HepG2 (cell line): Measurements from ENCODE around the gene COPZ2. TPM values are rescaled to one million over a fixed set of nuclear protein-coding genes. Genes with fewer than 3 reads are reported as not detected.
A peak's percentile ranks its signal among the peaks of the same experiment; 100 is the strongest.

Experiments used
- CBX2 ChIP-seq, 2 experiments: fragments of 200-600 bp in 1 of 2; sonication (generic); formaldehyde crosslinking in 1 of 2; IDR thresholded peaks; 2 replicates each; pipeline versions ENCODE4 v1.7.0 to v1.8.1; 2018 to 2022; ENCODE audit warnings: low read depth in 2 of 2, low read length in 1 of 2, mild to moderate bottlenecking in 1 of 2, missing genetic modification reagents in 1 of 2
- CCAR2 ChIP-seq: fragments of 200-400 bp; formaldehyde crosslinking; optimal IDR thresholded peaks from 2 replicates; pipeline ENCODE3; 2018; ENCODE audit warnings: low read depth, mild to moderate bottlenecking, low read length, moderate library complexity
- MYNN ChIP-seq: sonication (generic); formaldehyde crosslinking; IDR thresholded peaks from 2 replicates; pipeline ENCODE4 v1.4.0; 2020; ENCODE audit warnings: mild to moderate bottlenecking, low read depth, missing genetic modification reagents
- RELA ChIP-seq: sonication (generic); formaldehyde crosslinking; IDR thresholded peaks from 2 replicates; pipeline ENCODE4 v1.4.0; 2020; ENCODE audit warnings: missing genetic modification reagents
- RXRB ChIP-seq: IDR thresholded peaks from 2 replicates; pipeline ENCODE4 v1.6.1; 2016; ENCODE audit warnings: borderline replicate concordance, missing genetic modification reagents, missing compliant biosample characterization
- SAP130 ChIP-seq: IDR thresholded peaks from 2 replicates; pipeline ENCODE4 v1.6.1; 2016; ENCODE audit warnings: low read depth
- SMAD3 ChIP-seq: sonication (generic); formaldehyde crosslinking; IDR thresholded peaks from 2 replicates; pipeline ENCODE4 v1.4.0; 2020; ENCODE audit warnings: missing genetic modification reagents
- SP4 ChIP-seq: sonication (generic); formaldehyde crosslinking; IDR thresholded peaks from 2 replicates; pipeline ENCODE4 v1.8.1; 2023; ENCODE audit warnings: mild to moderate bottlenecking, missing genetic modification reagents
- TOE1 ChIP-seq: sonication (generic); formaldehyde crosslinking; IDR thresholded peaks from 2 replicates; pipeline ENCODE4 v1.4.0; 2020; ENCODE audit warnings: mild to moderate bottlenecking, missing genetic modification reagents
- ZBTB3 ChIP-seq: sonication (generic); formaldehyde crosslinking; IDR thresholded peaks from 2 replicates; pipeline ENCODE4 v1.4.0; 2020; ENCODE audit warnings: low read depth, mild to moderate bottlenecking, moderate library complexity, missing genetic modification reagents, borderline replicate concordance
- ZNF160 ChIP-seq: sonication (generic); formaldehyde crosslinking; IDR thresholded peaks from 2 replicates; pipeline ENCODE4 v1.8.0; 2022; ENCODE audit warnings: mild to moderate bottlenecking, inconsistent platforms, missing genetic modification reagents
- ZNF264 ChIP-seq: sonication (generic); formaldehyde crosslinking; IDR thresholded peaks from 2 replicates; pipeline ENCODE4 v1.4.0; 2020; ENCODE audit warnings: missing genetic modification reagents
- ZNF3 ChIP-seq: IDR thresholded peaks from 2 replicates; pipeline ENCODE4 v1.7.0; 2017; ENCODE audit warnings: inconsistent platforms
- ZNF383 ChIP-seq: sonication (generic); formaldehyde crosslinking; IDR thresholded peaks from 2 replicates; pipeline ENCODE4 v1.4.0; 2020; ENCODE audit warnings: missing genetic modification reagents, mild to moderate bottlenecking, borderline replicate concordance
- ZNF709 ChIP-seq: sonication (generic); formaldehyde crosslinking; IDR thresholded peaks from 2 replicates; pipeline ENCODE4 v1.5.0; 2020; ENCODE audit warnings: mild to moderate bottlenecking, missing genetic modification reagents
- ZNF772 ChIP-seq: sonication (generic); formaldehyde crosslinking; IDR thresholded peaks from 2 replicates; pipeline ENCODE4 v1.5.0; 2020; ENCODE audit warnings: mild to moderate bottlenecking, missing genetic modification reagents
- ZNF841 ChIP-seq: sonication (generic); formaldehyde crosslinking; IDR thresholded peaks from 2 replicates; pipeline ENCODE4 v1.8.1; 2023; ENCODE audit warnings: missing genetic modification reagents, borderline replicate concordance
- ZZZ3 ChIP-seq: sonication (generic); formaldehyde crosslinking; IDR thresholded peaks from 2 replicates; pipeline ENCODE4 v1.4.0; 2020; ENCODE audit warnings: missing genetic modification reagents, mild to moderate bottlenecking, borderline replicate concordance
- polyA plus RNA-seq, 8 experiments: library from polyadenylated mRNA; depleted of rRNA in 3 of 8; stranded (reverse) in 7 of 8; unstranded in 1 of 8; fragments of >200 nt; fragmentation: Illumina TruSeq in 4 of 8; extraction: Trizol in 4 of 8; gene quantifications; 2 replicates each; pipeline versions ENCODE4 v1.2.1 to v1.2.3, GENCODE V29; 2011 to 2016; ENCODE audit warnings: low read depth in 4 of 8, missing spikeins in 1 of 8, mixed read lengths in 1 of 8; ENCODE audit not compliant: insufficient read depth in 1 of 8
- total RNA-seq, 5 experiments: library from RNA; depleted of rRNA; stranded (reverse); fragments of >200 nt; fragmentation: Illumina TruSeq; extraction: Trizol; gene quantifications; 2 replicates each; pipeline ENCODE4 v1.2.3, GENCODE V29; 2016; ENCODE audit warnings: low read depth in 1 of 5
- TF ChIP-seq, protein P1 (sequence below): sonication (generic); formaldehyde crosslinking; IDR thresholded peaks from 2 replicates; pipeline ENCODE4 v1.5.1; 2020; ENCODE audit warnings: mild to moderate bottlenecking, missing genetic modification reagents
- TF ChIP-seq, protein P2 (sequence below): sonication (generic); formaldehyde crosslinking; IDR thresholded peaks from 2 replicates; pipeline ENCODE4 v1.4.0; 2020; ENCODE audit warnings: mild to moderate bottlenecking, missing genetic modification reagents
- TF ChIP-seq, protein P3 (sequence below): sonication (generic); formaldehyde crosslinking; IDR thresholded peaks from 2 replicates; pipeline ENCODE4 v1.5.0; 2020; ENCODE audit warnings: missing genetic modification reagents
- TF ChIP-seq, protein P4 (sequence below): sonication (generic); formaldehyde crosslinking; IDR thresholded peaks from 2 replicates; pipeline ENCODE4 v1.4.0; 2020; ENCODE audit warnings: missing genetic modification reagents, borderline replicate concordance

The COPZ2 gene
- total and polyA plus RNA-seq, 2 of the 13 experiments (the other 11 are each of a cell fraction or from before 2014, with no cell fraction given): 0.61 to 1.5 TPM

DNA sequence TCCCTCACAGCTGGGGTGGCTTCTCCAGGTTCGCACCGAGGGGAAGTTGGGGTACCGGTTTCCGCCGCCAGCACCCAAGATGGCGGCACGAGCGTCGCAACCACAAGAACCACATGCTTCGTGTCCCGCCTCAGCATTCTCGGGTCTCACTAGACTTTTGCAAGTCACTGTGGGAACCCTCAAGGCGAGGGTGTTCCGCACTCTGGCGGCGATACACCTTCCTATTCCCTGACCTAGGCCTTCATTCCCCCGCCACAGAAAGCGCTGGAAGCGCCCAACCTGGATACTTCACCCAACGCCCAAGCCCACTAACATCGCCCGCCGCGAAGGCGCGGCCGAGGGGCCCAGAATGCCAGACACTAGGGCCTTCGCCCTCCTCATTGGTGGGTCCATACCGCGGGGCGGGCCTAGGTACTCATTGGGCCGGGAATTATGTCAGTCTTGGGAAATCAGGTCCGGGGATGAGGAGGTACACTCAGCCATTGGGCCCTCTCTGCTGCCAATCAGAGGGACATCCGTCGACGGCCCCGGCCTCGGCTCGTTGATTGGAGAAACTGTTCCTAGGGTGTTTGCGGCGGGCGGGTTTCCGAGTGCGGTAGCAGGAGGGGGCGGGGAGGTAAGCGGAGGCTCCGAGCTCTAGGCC, 10.3 kb upstream of the COPZ2 start, which contains the start of gene NFE2L1 (continued):
- no peak; the same call in 1 of the 2 replicates for TF ChIP-seq CBX2 (IDR thresholded peaks at IDR 0.05; ENCODE audit: low read depth, low read length)
- TF ChIP-seq CBX2 (CRISPR knock-in tag; IDR thresholded peaks at IDR 0.05; ENCODE audit: low read depth): peak; percentile 8; the same call in 1 of the 2 replicates
- TF ChIP-seq, protein P1, sequence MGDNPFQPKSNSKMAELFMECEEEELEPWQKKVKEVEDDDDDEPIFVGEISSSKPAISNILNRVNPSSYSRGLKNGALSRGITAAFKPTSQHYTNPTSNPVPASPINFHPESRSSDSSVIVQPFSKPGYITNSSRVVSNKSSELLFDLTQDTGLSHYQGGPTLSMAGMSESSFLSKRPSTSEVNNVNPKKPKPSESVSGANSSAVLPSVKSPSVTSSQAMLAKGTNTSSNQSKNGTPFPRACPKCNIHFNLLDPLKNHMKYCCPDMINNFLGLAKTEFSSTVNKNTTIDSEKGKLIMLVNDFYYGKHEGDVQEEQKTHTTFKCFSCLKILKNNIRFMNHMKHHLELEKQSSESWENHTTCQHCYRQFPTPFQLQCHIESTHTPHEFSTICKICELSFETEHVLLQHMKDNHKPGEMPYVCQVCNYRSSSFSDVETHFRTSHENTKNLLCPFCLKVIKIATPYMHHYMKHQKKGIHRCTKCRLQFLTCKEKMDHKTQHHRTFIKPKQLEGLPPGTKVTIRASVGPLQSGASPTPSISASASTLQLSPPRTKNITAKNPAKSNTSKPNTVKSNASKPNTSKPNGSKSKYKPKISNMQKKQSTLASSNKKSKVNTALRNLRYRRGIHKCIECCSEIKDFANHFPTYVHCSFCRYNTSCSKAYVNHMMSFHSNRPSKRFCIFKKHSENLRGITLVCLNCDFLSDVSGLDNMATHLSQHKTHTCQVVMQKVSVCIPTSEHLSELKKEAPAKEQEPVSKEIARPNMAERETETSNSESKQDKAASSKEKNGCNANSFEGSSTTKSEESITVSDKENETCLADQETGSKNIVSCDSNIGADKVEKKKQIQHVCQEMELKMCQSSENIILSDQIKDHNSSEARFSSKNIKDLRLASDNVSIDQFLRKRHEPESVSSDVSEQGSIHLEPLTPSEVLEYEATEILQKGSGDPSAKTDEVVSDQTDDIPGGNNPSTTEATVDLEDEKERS (CRISPR knock-in tag): peak; percentile 95
- TF ChIP-seq MYNN: 0 out of 2 replicates have a peak, but pooled peaks have one; percentile 9
- peak; percentile 73; the same call in 1 of the 2 replicates for TF ChIP-seq ZNF709 (CRISPR knock-in tag)
- TF ChIP-seq ZBTB3 (CRISPR knock-in tag): peak; percentile 90
- no peak for TF ChIP-seq RXRB
- no peak; the same call in 1 of the 2 replicates for TF ChIP-seq ZNF3 (CRISPR knock-in tag)
- TF ChIP-seq, protein P2, sequence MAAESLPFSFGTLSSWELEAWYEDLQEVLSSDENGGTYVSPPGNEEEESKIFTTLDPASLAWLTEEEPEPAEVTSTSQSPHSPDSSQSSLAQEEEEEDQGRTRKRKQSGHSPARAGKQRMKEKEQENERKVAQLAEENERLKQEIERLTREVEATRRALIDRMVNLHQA (CRISPR knock-in tag): no peak
- TF ChIP-seq SP4 (CRISPR knock-in tag): peak; percentile 88
- 0 out of 2 replicates have a peak, but pooled peaks have one; percentile 25 for TF ChIP-seq SMAD3 (CRISPR knock-in tag)
- TF ChIP-seq ZNF383 (CRISPR knock-in tag): peak; percentile 99; the same call in 1 of the 2 replicates
- TF ChIP-seq ZNF841: 0 out of 2 replicates have a peak, but pooled peaks have one; percentile 53
- 0 out of 2 replicates have a peak, but pooled peaks have one; percentile 61 for TF ChIP-seq ZNF264 (CRISPR knock-in tag)
- TF ChIP-seq, protein P3, sequence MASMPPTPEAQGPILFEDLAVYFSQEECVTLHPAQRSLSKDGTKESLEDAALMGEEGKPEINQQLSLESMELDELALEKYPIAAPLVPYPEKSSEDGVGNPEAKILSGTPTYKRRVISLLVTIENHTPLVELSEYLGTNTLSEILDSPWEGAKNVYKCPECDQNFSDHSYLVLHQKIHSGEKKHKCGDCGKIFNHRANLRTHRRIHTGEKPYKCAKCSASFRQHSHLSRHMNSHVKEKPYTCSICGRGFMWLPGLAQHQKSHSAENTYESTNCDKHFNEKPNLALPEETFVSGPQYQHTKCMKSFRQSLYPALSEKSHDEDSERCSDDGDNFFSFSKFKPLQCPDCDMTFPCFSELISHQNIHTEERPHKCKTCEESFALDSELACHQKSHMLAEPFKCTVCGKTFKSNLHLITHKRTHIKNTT (CRISPR knock-in tag): no peak
- no peak for TF ChIP-seq CCAR2
- peak; percentile 60; the same call in 1 of the 2 replicates for TF ChIP-seq ZNF160 (CRISPR knock-in tag)
- TF ChIP-seq TOE1 (CRISPR knock-in tag): no peak
- TF ChIP-seq, protein P4, sequence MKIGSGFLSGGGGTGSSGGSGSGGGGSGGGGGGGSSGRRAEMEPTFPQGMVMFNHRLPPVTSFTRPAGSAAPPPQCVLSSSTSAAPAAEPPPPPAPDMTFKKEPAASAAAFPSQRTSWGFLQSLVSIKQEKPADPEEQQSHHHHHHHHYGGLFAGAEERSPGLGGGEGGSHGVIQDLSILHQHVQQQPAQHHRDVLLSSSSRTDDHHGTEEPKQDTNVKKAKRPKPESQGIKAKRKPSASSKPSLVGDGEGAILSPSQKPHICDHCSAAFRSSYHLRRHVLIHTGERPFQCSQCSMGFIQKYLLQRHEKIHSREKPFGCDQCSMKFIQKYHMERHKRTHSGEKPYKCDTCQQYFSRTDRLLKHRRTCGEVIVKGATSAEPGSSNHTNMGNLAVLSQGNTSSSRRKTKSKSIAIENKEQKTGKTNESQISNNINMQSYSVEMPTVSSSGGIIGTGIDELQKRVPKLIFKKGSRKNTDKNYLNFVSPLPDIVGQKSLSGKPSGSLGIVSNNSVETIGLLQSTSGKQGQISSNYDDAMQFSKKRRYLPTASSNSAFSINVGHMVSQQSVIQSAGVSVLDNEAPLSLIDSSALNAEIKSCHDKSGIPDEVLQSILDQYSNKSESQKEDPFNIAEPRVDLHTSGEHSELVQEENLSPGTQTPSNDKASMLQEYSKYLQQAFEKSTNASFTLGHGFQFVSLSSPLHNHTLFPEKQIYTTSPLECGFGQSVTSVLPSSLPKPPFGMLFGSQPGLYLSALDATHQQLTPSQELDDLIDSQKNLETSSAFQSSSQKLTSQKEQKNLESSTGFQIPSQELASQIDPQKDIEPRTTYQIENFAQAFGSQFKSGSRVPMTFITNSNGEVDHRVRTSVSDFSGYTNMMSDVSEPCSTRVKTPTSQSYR (CRISPR knock-in tag): no peak; the same call in 1 of the 2 replicates
- peak; percentile 93 for TF ChIP-seq ZZZ3 (CRISPR knock-in tag)
- peak; percentile 42; the same call in 1 of the 2 replicates for TF ChIP-seq ZNF772 (CRISPR knock-in tag)
- peak; percentile 11; the same call in 1 of the 2 replicates for TF ChIP-seq SAP130 (CRISPR knock-in tag)
- no peak; the same call in 1 of the 2 replicates for TF ChIP-seq RELA (CRISPR knock-in tag)
